Mammary epithelial cell (primary cell): ENCODE measurements around the gene PLAAT2.

Source experiments
- CTCF ChIP-seq, 2 donors: IDR thresholded peaks in 1 of 2; conservative IDR thresholded peaks in 1 of 2; 2 replicates each; pipeline ENCODE4 v1.5.1; 2011 to 2012; ENCODE audit warnings: inconsistent platforms in 2 of 2, low read length in 2 of 2, mild to moderate bottlenecking in 2 of 2, control low read depth in 1 of 2, low read depth in 1 of 2; ENCODE audit not compliant: insufficient read depth in 1 of 2; ENCODE audit errors: extremely low read depth in 1 of 2
- EZH2 ChIP-seq: IDR thresholded peaks from 2 replicates; pipeline ENCODE4 v1.6.1; 2012; ENCODE audit warnings: low read length, inconsistent platforms, borderline replicate concordance

- no peak for TF ChIP-seq CTCF (conservative IDR thresholded peaks at IDR 0.05 in 1 of 2, IDR thresholded peaks at IDR 0.05 in 1 of 2; ENCODE audit: extremely low read depth in 1 of 2, insufficient read depth in 1 of 2, low read depth in 1 of 2, low read length in 2 of 2)
- no peak for TF ChIP-seq EZH2
Observed at GRCh38 chr11:63560506-63561180, 2.5 kb downstream of the PLAAT2 start.
